ENCODE results near the gene RRBP1.

DNA sequence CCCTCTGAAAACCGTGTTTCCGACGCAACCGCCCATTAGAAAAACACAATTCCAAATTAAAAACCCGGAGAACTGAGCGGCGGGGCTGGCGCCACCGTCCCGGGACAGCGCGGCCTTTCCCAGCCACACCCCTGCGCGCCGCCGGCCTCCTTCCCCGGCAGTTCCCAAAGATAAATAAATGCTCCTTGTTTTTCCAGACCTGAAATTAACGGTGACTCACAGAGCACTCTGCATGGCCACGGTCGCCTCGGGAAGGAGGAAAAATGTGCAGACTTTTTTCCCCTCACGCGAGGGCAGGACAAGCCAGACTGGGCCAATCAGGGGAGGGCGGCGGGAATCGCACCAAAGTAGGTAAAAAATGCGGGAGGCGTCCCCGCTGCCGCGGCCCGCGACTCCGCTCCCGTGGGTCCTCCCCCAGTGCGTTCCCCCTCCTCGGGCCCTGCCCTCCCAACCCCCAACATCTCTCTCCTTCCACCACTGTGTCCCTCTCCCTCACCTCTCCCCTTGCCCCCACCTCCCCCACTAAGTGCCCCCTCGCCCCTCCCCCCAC, 113.0 kb downstream of the RRBP1 start:
- TF ChIP-seq POLR2A (IDR thresholded peaks at IDR 0.05) = no peak
- TF ChIP-seq, protein P1, sequence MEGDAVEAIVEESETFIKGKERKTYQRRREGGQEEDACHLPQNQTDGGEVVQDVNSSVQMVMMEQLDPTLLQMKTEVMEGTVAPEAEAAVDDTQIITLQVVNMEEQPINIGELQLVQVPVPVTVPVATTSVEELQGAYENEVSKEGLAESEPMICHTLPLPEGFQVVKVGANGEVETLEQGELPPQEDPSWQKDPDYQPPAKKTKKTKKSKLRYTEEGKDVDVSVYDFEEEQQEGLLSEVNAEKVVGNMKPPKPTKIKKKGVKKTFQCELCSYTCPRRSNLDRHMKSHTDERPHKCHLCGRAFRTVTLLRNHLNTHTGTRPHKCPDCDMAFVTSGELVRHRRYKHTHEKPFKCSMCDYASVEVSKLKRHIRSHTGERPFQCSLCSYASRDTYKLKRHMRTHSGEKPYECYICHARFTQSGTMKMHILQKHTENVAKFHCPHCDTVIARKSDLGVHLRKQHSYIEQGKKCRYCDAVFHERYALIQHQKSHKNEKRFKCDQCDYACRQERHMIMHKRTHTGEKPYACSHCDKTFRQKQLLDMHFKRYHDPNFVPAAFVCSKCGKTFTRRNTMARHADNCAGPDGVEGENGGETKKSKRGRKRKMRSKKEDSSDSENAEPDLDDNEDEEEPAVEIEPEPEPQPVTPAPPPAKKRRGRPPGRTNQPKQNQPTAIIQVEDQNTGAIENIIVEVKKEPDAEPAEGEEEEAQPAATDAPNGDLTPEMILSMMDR (IDR thresholded peaks at IDR 0.05) = no peak
